HG03439 (cell line): Measurements from ENCODE around the gene NAV2.
"Not testable (repeated sequence)": the region's sequence is repeated elsewhere in the genome, so short reads cannot be mapped to it uniquely, and the experiment has no call there.

Experiments
- ATAC-seq: cut with Tn5 transposase; IDR thresholded peaks from one replicate; pipeline ENCODE4 v1.9.1; 2021; ENCODE audit warnings: mild to moderate bottlenecking, moderate library complexity; ENCODE audit not compliant: unreplicated experiment

Gene NAV2

DNA sequence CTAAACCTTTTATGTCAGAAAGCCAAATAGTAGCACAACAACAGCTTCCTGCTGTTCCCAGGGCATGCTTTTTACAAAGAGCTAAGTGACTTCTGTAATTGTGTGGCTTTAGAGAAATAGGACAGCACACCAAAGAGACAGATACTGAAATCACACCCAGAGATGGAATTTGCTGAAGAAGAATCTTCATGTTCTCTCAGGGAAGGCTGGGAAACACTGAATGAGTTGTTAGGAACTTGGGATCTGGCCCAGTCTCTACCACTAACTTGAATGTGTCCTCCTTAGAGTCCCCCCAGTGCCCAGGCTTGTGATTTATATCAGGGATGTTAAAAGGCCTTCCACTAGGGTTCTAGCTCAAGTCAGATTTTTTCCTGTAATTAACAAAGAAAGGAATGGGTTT, 272.5 kb downstream of the NAV2 start:
- no peak for ATAC-seq

DNA sequence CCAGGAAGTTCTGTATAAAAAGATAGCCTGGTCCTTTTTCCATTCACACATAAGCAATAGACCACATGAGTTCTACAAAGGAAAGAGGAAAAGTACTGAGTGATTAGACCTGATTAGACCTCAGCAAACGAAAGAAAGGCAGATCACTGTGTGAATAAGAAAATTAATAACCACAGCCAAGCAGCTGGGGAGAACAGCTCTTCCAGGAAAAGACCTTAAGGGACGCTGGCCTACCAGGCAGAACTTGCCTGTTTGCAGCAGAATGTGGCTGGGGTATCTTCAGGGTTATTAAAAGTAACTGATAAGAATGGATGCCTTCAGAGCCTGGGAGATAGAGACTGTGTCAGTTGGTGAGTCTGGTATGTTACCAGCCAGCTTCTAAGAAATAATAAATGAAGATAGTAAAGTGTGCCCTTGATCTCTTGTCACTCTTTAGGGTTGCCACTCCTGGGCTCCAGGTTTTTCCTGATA, 274.7 kb downstream of the NAV2 start:
- ATAC-seq: no peak

DNA sequence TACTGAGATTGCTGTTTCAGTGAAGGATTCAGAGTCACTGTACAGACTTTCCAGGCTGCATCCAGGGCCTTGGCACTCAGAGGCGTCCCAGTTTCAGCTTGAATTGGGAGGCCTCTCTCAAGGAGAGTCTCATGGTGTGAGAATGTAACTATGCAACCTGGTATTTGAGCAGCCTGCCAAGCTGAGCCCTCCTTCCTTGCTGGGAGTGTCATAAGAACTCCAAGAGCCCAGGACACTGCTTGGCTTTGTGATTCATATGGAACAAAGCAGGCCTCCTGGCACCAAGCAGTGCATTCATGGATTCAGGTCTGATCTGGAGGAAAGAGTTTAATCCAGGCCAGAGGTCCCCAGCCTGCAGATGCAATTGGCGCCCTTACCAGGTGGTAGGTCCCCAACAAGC, 276.0 kb downstream of the NAV2 start:
- no peak for ATAC-seq

DNA sequence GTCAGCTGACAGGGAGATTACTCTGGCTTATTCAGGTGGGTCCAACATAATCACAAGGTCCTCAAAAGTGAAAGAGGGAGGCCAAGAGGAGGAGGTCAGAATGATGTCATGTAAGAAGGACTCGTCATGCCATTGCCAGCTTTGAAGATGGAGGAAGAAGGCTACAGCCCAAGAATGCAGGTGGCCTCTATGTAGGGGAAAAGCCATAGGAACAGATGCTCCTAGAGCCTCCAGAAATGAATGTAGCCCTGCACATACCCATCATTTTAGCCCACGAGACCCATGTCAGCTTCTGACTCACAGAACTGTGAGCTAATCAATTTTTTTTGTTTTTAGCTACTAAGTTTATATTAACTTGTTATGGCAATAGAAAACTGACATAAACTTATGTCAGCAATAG, 276.6 kb downstream of the NAV2 start:
- ATAC-seq: no peak

DNA sequence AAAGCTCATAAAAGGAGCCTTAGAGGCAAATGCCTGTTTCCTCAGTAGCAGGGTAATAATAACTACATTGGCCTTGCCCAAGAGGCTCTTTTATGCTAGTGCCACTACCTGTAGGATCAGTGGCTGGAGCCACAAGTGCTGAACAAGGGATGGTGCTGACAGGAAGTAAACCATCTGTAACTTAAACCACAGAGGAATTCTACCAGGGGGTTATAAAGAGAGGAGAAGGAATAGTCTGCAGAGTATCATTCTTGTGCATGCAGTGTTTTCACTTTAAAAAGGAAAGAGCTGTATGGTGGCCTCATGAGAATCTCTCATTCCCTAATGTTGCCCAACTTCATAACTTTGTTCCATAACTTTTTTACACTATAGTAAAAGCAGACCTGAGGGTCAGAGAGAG, 279.5 kb downstream of the NAV2 start:
- ATAC-seq: no peak

DNA sequence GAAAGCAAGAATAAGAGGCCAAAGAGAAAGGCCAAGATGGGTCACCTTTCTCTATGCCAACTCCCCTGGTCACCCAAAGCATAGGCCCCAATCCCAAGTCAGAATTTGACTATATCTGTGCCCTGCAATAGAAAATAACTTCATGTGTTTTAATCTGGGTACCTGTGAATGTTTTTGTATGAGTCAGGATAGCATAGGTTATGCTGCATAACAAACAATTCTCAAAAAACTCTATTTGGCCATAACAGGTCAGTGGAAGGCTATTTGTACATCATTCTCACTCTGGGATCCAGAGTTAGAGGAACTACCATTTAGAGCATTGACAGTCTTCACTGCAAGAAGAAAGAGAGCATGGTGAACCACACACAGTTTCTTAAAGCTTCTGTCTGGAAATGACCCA, 280.4 kb downstream of the NAV2 start:
- ATAC-seq: no peak

DNA sequence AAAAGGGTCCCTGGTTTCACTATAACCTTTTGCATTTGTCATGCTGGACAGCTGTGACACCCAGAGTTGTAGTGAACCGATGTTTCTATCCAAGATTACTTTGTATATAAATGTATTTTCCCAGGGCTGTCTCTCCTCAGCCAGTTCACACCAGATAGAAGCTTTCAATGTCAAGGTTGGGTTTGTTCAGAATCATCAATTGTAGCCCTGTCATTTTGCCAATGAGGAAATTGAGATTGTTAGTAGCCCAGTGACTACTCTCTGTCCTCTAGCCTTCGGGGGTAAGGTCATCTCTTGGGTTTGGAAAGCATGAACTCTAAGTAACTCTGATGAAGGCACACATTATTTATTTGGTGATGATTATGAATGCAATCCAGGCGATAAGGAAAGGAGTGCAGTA, 282.0 kb downstream of the NAV2 start:
- ATAC-seq: no peak

DNA sequence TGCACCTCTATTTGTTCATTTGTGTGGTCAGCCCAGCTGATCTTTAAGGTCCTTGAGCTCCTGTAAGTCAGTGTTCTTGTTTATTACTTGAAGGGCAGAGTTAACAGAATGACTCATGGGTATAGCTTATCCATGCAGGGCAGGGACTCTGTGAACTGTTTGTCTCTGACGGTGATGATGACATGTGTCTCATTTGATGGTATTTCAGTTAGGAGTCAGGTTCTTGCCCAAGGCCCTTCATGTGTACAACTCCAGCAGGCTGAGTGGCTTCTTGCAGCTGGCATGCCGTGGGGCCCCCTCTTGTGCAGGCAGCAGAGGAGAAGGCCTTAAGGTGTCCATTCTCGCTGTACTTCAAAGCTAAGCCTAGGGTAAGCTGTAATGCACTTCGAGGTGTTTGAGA, 282.5 kb downstream of the NAV2 start:
- ATAC-seq: no peak

DNA sequence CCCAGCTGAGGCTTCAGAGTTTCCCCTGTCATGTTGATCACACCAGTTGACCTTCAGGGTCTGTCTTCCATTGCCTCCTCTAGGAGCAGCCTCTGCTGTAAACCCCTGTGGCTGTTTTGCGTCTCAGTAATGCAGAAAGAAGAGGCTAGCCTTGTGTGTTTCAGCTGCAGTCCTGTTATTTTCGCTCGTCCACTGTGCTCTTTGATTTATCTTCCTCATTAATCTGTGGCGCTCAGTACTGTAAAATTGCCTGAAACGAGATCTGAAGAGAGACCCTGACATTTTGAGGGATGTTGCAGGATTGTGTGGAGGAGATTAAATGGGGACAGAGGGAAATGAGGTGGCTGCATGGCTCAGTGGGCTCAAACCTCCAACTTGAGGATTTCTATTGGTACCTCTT, 283.9 kb downstream of the NAV2 start:
- no peak for ATAC-seq

DNA sequence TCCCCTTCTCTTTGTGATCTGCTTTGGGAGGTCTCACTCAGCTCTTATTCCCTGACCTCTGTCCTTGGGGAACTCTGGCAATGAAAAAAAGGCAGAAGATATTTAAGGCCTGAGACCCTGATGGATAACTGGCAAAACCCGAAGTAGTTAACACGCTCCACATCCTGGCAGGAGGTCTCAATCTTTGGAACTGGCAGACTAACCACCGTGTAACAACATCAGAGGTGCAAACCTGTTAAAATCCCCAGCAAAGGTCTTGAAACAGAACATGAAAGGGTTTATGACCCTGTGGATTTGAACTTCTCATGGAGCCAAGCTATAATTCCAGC, 287.3 kb downstream of the NAV2 start:
- no peak for ATAC-seq

DNA sequence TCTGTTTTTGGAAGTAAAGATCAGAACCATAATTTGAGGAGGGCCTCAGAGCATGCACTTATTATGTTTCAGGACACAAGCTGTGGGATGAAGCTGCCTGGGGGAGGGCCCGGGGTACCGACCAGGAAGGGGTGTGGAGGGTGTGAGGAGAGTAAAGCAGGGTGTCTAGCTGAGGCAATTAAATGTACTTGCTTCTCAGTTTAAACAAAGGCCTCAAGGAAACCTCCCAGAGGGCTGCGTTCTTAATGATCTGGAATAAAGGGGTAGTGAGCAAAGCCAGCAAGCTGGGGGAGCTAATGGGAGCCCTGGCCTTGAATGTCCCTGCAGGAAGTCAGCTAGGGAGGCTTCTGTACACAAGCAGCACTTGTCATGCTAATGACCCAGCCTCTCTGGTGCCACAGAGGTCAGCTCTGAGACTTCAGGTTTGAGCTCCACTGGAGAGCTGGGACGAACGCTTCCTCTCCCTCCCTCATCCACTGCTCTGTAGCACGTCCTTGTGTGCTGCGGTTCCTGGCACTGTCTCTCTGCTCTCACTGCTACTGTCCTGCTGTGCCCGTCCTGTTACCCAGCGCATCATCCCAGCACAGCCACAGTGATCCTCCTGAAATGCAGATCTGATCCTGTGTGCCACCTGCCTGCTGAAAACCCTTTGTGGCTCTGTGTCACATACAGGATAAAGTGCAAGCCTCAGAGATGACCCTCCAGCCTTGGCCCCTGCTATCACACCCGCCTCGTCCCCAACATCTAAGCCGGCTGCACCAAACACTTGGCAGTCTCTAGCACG, 287.9 kb downstream of the NAV2 start:
- ATAC-seq: no peak

DNA sequence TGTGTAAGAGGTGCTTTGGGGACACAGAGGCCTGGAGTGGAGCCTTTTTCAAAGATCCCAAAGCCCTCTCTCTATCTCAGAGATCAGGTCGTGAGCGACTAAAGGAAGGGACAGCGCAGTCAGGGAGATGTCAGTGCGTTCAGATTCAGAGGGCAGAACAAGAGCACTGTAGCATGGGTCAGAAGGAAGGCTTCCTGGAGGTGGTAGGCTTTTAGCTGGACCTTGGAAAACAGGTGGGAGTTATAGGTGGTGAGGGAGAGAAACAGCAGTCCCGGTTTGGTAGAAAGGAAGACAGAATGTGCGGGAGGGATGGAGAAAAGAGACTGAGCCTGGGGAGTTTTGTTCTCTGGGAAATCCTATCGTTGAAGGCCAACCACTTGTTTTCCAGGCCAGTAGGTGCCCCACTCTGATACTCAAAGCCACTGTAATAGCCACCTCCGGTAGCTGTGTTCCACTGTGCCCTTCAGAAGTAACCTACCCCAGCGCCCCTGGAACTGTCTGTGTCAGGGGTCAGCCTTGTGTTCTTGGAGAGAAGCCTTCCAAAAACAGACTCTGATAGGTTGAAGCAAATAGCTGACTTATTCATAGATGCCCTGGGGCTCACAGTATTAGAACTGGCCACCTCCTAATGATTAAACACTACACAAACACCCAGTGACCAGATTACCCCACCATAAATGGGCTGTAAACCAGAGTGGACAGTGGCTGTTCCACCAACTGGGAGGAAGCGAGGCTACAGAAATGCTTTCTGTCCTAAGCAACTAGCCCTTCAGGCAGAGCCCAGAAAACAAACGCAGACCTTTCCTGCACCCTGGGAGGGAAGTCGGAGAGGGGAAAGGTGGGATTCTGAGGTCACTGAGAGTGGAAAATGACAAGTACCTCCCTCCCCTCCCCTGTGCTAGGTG, 289.9 kb downstream of the NAV2 start:
- ATAC-seq: no peak

DNA sequence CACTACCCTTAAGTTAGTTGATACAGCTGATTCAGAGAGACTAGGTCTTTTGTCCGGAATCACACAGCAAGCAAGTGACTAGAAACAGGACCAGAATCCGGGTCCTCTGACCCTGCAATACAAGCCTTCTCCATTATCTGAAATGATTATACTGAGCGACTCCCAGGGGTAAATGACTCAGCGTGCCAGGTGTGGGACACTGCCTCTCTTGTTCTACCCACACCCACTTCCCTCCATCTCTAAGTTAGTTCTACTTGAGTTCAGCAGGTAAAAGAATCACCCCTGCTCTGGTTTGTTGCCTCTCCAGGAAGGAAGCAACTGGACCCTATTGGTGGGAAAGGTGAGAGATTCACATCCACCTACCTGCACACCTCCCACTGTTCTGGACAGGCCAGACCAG, 290.7 kb downstream of the NAV2 start:
- no peak for ATAC-seq

DNA sequence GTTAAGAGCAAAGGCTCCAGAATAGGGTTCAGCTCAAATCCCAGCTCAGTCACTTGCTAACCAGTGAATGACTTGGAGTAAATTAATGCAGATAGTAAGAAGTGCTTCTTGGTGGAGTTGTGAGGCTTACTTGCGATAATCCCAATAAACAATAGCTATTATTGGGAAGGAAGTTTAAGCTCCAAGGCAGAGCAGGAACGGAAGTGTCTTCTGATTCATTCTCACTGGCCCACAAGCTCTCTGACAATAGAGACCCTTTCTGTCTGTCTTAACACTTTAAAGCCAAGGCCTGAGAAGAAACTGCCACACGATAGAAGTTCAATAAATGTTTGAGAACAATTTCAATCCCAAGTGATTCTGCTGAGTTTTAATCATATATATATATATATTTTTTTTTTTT, 292.2 kb downstream of the NAV2 start:
- no peak for ATAC-seq

DNA sequence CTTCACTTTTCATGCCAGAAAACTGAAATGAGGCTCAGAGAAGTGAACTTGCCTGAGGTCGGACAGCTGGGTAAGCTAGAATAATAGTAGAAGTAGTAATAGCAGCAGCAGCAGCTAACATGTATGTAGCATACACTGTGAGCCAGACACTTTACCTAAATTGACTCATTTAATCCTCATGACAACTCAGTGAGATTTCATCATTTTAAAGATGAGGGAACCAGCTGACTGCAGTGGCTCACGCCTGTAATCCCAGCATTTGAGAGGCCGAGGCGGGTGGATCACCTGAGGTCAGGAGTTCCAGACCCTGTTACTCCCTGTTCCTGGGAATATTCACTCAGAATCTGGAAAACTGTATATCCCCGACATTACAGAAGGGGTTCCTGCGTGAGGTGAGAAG, 293.1 kb downstream of the NAV2 start:
- no peak for ATAC-seq

DNA sequence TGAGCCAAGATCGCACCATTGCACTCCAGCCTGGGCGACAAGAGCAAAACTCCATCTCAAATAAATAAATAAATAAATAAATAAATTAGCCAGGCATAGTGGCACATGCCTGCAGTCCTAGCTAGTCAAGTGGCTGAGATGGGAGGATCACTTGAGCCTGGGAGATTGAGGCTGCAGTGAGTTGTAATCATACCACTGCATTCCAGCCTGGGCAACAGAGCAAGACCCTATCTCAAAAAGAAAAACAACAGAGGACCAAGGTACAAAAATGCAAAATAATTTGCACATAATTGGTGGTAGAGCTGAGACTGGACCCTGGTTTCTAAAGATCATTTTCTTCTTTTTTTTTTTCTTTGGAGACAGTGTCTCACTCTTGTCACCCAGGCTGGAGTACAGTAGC, 294.0 kb downstream of the NAV2 start:
- not testable (repeated sequence) for ATAC-seq

DNA sequence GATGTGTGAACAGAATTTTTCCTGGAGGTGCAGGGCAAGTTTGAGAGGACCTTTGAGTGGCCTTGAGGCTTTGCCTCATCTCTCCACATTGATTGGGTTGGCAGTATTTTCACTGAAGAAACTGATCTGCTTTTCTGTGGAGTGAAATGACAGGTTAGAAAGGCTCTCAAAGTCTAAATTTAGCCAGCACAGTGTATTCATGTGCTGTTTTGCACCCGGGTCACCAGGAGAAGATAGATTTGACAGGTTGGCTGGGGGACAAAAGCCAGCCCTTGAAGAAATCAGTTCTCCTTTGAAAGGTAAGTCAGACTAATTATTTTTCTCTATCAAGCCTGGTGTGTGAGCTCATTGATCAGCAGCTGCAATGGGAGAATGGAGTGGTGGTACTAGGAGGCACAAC, 294.7 kb downstream of the NAV2 start:
- ATAC-seq: no peak

DNA sequence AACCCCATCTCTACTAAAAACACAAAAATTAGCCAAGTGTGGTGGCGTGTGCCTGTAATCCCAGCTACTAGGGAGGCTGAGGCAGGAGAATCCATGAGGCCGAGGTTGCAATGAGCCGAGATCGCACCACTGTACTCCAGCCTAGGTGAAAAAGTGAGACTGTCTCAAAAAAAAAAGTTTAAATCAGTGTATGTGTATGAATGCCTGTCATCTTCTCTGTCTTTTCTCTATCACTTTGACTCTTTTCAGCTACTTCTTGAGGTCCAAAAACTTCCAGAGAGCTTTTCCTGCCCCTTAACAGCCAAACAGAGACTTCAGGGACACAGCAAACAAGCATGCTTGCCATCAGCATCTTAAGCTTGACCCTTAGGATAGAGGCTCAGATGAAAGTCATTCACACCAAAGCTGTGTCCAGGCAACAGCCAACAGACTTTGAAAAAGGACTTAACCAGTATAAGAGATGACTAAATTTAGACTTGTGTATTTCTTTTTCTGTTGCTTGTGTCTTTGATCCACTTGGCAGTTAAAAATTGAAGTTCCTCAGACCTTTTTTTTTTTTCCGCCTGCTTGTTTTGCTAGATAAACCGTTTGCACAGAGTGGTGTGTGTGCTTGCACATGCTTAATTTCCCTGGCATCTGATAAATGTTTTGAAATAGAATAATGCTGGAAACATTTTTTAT, 295.7 kb downstream of the NAV2 start:
- no peak for ATAC-seq

DNA sequence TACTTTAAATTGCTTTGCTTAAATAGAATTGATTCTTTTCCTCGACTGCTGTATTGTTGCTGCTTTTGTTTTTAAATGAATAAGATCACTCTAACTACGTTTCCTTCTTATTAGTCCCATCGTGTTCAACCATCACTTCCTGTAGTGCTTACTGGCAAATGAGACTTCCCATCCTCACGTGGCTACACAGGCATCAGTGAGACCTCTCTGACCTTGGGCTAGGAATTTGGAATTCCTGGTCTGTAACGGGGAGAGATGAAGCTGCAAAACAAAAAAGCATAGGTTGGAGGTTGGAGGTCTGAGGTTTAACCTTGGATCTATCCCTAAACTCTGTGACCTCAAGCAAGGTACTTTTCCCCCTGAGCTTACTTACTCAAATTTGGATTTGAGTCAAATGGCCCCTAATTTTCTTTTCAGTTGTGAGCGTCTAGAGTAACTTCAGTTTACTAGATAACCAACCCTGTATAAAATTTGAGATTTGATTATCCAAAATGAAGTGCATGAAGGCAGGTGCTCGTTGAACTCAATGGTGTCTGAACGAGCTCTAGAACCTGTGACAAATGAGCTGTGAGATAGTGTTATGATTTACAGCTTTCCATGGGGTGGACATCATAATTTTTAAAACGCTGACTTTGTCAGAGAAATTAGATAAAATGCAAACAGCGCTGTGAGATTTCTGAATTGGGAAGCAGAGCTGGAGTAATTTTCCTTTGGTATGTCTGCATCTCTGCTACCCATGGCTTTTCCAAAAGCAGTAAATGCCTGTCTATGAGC, 296.4 kb downstream of the NAV2 start:
- ATAC-seq: no peak

DNA sequence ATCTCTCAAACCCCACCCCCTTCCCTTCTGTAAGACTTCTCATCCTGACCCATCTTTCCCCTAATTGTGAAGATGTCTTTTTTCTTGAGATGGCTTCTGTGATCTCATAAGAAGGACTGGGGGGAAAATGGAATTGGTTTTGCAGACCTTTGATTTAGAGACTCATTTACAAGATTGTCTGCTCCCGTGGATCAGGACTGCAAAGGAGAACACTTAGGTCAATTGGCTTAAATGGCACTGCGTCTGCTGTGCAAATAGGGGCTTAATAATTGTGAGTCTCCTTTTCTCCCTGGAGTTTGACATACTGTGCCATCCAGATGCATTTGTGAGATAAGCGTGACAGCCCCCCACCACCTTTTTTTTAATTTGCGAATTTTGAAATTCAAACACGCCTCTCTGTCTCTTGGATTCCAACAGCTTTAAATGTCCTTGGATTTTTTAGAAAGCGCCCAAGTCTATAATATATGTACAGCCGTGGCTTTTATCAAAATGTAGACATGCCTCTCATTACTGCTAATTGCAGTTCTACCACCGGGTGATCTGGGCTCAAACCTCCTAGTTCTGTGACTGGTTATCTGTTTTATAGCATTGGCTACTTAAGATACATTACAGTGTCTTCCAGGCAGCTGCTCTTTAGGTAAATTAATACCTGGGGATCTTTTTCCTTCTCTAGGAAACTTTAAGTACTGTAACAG, 297.7 kb downstream of the NAV2 start:
- no peak for ATAC-seq
